ENCODE data around the gene METTL4. TPM values are rescaled to one million over a fixed set of nuclear protein-coding genes. Genes with fewer than 3 reads are reported as not detected.

METTL4 gene
- total RNA-seq, 3 donors from 2014 or later (not counting 1 experiment from before 2014, with no cell fraction given), result 9.1 to 11.3 (median 10.6) TPM

DNA sequence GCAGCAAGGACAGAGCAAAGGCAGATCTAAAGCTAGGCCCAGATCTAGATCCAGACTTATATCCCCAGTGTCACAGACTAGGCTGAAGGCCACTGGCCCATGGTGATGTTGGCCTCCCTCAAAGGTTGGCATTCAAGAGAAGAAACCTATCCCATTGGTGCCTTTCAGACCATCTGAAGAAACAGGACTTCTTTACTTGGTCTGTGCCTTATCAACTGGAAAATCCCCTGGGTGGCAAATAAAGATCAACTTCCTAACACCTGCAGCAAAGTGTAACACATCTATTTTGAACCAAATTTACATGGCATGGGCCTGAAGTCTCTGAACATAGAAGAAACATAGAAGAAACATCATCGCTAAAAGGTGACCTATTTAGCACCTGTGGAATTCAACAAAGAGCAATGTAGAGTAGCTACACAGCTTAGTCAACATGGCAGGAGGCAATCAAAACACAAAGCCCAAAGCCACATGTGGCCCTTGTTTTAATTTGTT, 35.8 kb downstream of the METTL4 start:
- no peaks in the 10 kb centered on the region for H3K9me3 Mint-ChIP-seq
- H3K4me1 Mint-ChIP-seq, result no peaks in the 10 kb centered on the region
- ATAC-seq (no peak), DNase-seq (no peak)
- H3K4me1 ChIP-seq (ENCODE audit: control insufficient read depth, insufficient read depth, low read length), result no peaks in the 10 kb centered on the region
- no peak overlapping the region for H3K4me3 ChIP-seq (ENCODE audit: low read length)
- intact Hi-C loops (cut with micrococcal nuclease), result no loop called here
- TF ChIP-seq, protein P1, sequence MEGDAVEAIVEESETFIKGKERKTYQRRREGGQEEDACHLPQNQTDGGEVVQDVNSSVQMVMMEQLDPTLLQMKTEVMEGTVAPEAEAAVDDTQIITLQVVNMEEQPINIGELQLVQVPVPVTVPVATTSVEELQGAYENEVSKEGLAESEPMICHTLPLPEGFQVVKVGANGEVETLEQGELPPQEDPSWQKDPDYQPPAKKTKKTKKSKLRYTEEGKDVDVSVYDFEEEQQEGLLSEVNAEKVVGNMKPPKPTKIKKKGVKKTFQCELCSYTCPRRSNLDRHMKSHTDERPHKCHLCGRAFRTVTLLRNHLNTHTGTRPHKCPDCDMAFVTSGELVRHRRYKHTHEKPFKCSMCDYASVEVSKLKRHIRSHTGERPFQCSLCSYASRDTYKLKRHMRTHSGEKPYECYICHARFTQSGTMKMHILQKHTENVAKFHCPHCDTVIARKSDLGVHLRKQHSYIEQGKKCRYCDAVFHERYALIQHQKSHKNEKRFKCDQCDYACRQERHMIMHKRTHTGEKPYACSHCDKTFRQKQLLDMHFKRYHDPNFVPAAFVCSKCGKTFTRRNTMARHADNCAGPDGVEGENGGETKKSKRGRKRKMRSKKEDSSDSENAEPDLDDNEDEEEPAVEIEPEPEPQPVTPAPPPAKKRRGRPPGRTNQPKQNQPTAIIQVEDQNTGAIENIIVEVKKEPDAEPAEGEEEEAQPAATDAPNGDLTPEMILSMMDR (IDR thresholded peaks at IDR 0.05), result no peak
- no peak overlapping the region for H3K27ac Mint-ChIP-seq
- no peak overlapping the region for H3K4me3 Mint-ChIP-seq
- H3K36me3 ChIP-seq (ENCODE audit: control insufficient read depth, insufficient read depth, low read length), result peaks cover 10% of the 10 kb centered on the region
- no peaks in the 10 kb centered on the region for H3K36me3 Mint-ChIP-seq
- 86% methylated on average over 1 of the region's 1 CpG for WGBS (ENCODE audit: insufficient coverage)
- no peaks in the 10 kb centered on the region for H3K27me3 ChIP-seq (ENCODE audit: control insufficient read depth, insufficient read depth, low read length)
- H3K27ac ChIP-seq (ENCODE audit: low read length), result no peak overlapping the region
- no peaks in the 10 kb centered on the region for H3K9me3 ChIP-seq (ENCODE audit: control insufficient read depth, insufficient read depth, low read length)
- H3K27me3 Mint-ChIP-seq (ENCODE audit: low read depth in 2 of 2), result no peaks in the 10 kb centered on the region

DNA sequence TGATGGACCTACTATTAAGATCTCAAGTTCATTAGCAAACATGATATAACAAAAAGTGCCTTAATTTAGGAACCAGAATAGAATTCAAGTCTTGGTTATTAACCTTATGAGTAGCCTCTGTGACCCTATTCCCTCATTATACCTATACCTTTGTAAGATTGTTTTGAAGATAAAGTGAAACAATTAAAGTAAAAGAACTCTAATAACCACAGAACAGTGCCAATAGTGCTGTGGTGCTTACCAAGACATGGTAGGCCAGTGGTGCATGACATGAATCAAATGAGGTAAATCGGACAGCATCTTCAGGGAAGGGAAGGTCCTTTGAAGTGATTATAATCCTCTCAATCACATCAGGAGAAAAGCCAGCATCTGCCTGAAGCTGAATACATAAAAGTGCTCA, 36.4 kb downstream of the METTL4 start:
- ATAC-seq (no peak), DNase-seq (no peak)
- H3K4me3 Mint-ChIP-seq, result no peak overlapping the region

DNA sequence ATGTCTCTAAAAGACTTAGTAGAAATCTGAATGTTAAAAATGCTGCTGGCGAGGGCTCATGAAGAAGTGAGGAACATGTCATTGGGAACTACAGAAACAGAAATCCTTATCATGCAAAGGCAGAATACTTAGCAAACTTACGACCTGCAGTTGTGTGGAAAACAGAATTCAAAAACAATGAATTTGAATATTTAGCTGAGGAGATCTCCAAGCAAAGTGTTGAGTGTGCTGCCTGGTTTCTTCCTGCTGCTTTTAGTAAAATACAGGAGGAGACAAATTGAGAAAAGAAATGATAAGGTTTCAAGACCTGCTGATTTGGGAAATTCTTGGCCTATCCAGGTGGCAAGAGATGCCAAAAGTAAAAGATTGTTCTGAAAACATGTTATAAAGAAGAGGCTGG, 38.5 kb downstream of the METTL4 start:
- H3K4me1 Mint-ChIP-seq, result no peaks in the 10 kb centered on the region
- Histone ChIP-seq H3K4me3 (ENCODE audit: low read length) (no peak overlapping the region), H3K36me3 (ENCODE audit: control insufficient read depth, insufficient read depth, low read length) (peaks cover 2% of the 10 kb centered on the region), H3K27me3 (ENCODE audit: control insufficient read depth, insufficient read depth, low read length) (no peaks in the 10 kb centered on the region), H3K4me1 (ENCODE audit: control insufficient read depth, insufficient read depth, low read length) (no peaks in the 10 kb centered on the region), H3K27ac (ENCODE audit: low read length) (no peak overlapping the region), H3K9me3 (ENCODE audit: control insufficient read depth, insufficient read depth, low read length) (no peaks in the 10 kb centered on the region)
- ATAC-seq (no peak), DNase-seq (no peak)
- no peaks in the 10 kb centered on the region for H3K9me3 Mint-ChIP-seq
- no peaks in the 10 kb centered on the region for H3K27me3 Mint-ChIP-seq (ENCODE audit: low read depth in 2 of 2)
- intact Hi-C loops (cut with micrococcal nuclease), result no loop called here
- no peaks in the 10 kb centered on the region for H3K36me3 Mint-ChIP-seq
- 100% methylated on average over 2 of the region's 2 CpGs for WGBS (ENCODE audit: insufficient coverage)
- TF ChIP-seq, protein P1 (IDR thresholded peaks at IDR 0.05), result no peak
- H3K4me3 Mint-ChIP-seq, result no peak overlapping the region
- H3K27ac Mint-ChIP-seq, result no peak overlapping the region

More for the DNA sequence above, 36.4 kb downstream of the METTL4 start:
- Histone ChIP-seq H3K36me3 (ENCODE audit: control insufficient read depth, insufficient read depth, low read length) (peaks cover 9% of the 10 kb centered on the region), H3K9me3 (ENCODE audit: control insufficient read depth, insufficient read depth, low read length) (no peaks in the 10 kb centered on the region), H3K4me3 (ENCODE audit: low read length) (no peak overlapping the region), H3K27ac (ENCODE audit: low read length) (no peak overlapping the region), H3K27me3 (ENCODE audit: control insufficient read depth, insufficient read depth, low read length) (no peaks in the 10 kb centered on the region), H3K4me1 (ENCODE audit: control insufficient read depth, insufficient read depth, low read length) (no peaks in the 10 kb centered on the region)
- H3K4me1 Mint-ChIP-seq, result no peaks in the 10 kb centered on the region
- 100% methylated on average over 1 of the region's 1 CpG for WGBS (ENCODE audit: insufficient coverage)
- TF ChIP-seq, protein P1 (IDR thresholded peaks at IDR 0.05), result no peak
- no peaks in the 10 kb centered on the region for H3K36me3 Mint-ChIP-seq
- no peaks in the 10 kb centered on the region for H3K9me3 Mint-ChIP-seq
- intact Hi-C loops (cut with micrococcal nuclease), result no loop called here
- no peaks in the 10 kb centered on the region for H3K27me3 Mint-ChIP-seq (ENCODE audit: low read depth in 2 of 2)
- H3K27ac Mint-ChIP-seq, result no peak overlapping the region

DNA sequence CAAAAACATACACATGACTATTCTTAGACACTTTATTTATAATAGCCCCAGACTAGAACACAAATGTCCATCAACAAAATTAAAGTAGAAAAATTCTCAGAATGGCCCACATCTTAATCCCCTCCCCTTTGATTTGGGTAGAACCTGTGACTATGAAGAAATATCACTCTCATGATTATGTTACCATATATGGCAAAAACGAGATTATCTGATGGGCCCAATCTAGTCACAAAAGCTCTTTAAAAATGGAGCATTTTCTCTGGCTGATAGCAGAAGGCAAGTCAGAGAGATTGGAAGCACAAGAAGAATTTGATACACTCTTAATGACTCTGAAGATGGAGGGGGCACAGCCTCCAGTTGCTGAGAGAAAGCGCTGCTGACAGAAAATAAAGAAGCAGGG, 39.6 kb downstream of the METTL4 start:
- H3K9me3 Mint-ChIP-seq, result no peaks in the 10 kb centered on the region
- ATAC-seq (no peak), DNase-seq (no peak)
- Histone ChIP-seq H3K4me3 (ENCODE audit: low read length) (no peak overlapping the region), H3K27me3 (ENCODE audit: control insufficient read depth, insufficient read depth, low read length) (no peaks in the 10 kb centered on the region), H3K27ac (ENCODE audit: low read length) (no peak overlapping the region), H3K4me1 (ENCODE audit: control insufficient read depth, insufficient read depth, low read length) (no peaks in the 10 kb centered on the region), H3K36me3 (ENCODE audit: control insufficient read depth, insufficient read depth, low read length) (no peaks in the 10 kb centered on the region), H3K9me3 (ENCODE audit: control insufficient read depth, insufficient read depth, low read length) (no peaks in the 10 kb centered on the region)
- no peak overlapping the region for H3K27ac Mint-ChIP-seq
- 91% methylated on average over 2 of the region's 2 CpGs for WGBS (ENCODE audit: insufficient coverage)
- no peaks in the 10 kb centered on the region for H3K4me1 Mint-ChIP-seq
- no peak overlapping the region for H3K4me3 Mint-ChIP-seq
- no peaks in the 10 kb centered on the region for H3K27me3 Mint-ChIP-seq (ENCODE audit: low read depth in 2 of 2)
- H3K36me3 Mint-ChIP-seq, result no peaks in the 10 kb centered on the region
- intact Hi-C loops (cut with micrococcal nuclease), result no loop called here
- TF ChIP-seq, protein P1 (IDR thresholded peaks at IDR 0.05), result no peak

All from natural killer cell (primary cell).